GM18498 (cell line): ENCODE data around the gene LRRC28.
A peak's percentile ranks its signal among the peaks of the same experiment; 100 is the strongest.

Experiments used
- ATAC-seq: cut with Tn5 transposase; IDR thresholded peaks from one replicate; pipeline ENCODE4 v1.9.1; 2021; ENCODE audit warnings: mild to moderate bottlenecking, moderate library complexity; ENCODE audit not compliant: unreplicated experiment

LRRC28 gene

GRCh38 chr15:99341786-99342185 is 90.5 kb downstream of the LRRC28 start:
- no peak for ATAC-seq

GRCh38 chr15:99343208-99343607 is 91.9 kb downstream of the LRRC28 start:
- ATAC-seq = no peak

GRCh38 chr15:99343881-99344551 is 92.7 kb downstream of the LRRC28 start:
- ATAC-seq = no peak

- peak; percentile 46 for ATAC-seq
Observed at GRCh38 chr15:99344639-99345038, 93.4 kb downstream of the LRRC28 start.

GRCh38 chr15:99345242-99345641 is 94.0 kb downstream of the LRRC28 start:
- ATAC-seq = no peak

GRCh38 chr15:99345832-99346462 is 94.7 kb downstream of the LRRC28 start:
- ATAC-seq = peak; percentile 44

GRCh38 chr15:99347574-99347973 is 96.3 kb downstream of the LRRC28 start:
- no peak for ATAC-seq

- no peak for ATAC-seq
Observed at GRCh38 chr15:99348412-99348811, 97.1 kb downstream of the LRRC28 start.

GRCh38 chr15:99350408-99350807 is 99.1 kb downstream of the LRRC28 start:
- no peak for ATAC-seq

- no peak for ATAC-seq
Observed at GRCh38 chr15:99359769-99360168, 108.5 kb downstream of the LRRC28 start.

- ATAC-seq = no peak
Observed at GRCh38 chr15:99361545-99362185, 110.4 kb downstream of the LRRC28 start.

GRCh38 chr15:99365242-99365641 is 114.0 kb downstream of the LRRC28 start:
- ATAC-seq = peak; percentile 87

- ATAC-seq = no peak
Observed at GRCh38 chr15:99366013-99366412, 114.7 kb downstream of the LRRC28 start.

GRCh38 chr15:99368743-99369142 is 117.5 kb downstream of the LRRC28 start:
- no peak for ATAC-seq

- ATAC-seq = no peak
Observed at GRCh38 chr15:99369196-99369595, 117.9 kb downstream of the LRRC28 start.

- ATAC-seq = peak; percentile 85
Observed at GRCh38 chr15:99371180-99372103, 120.2 kb downstream of the LRRC28 start.

GRCh38 chr15:99385005-99385669 is 133.9 kb downstream of the LRRC28 start:
- ATAC-seq = no peak

GRCh38 chr15:99385865-99386264 is 134.6 kb downstream of the LRRC28 start:
- no peak for ATAC-seq

- no peak for ATAC-seq
Observed at GRCh38 chr15:99386391-99386790, 135.1 kb downstream of the LRRC28 start.

GRCh38 chr15:99387421-99388168 is 136.3 kb downstream of the LRRC28 start:
- no peak for ATAC-seq
